Umbilical cord (tissue), 2 donors: Measurements from ENCODE around the gene NCF1. TPM values are rescaled to one million over a fixed set of nuclear protein-coding genes. Genes with fewer than 3 reads are reported as not detected.
"Not testable (repeated sequence)": the region's sequence is repeated elsewhere in the genome, so short reads cannot be mapped to it uniquely, and the experiment has no call there.

Source experiments
- DNase-seq: peaks from one replicate; pipeline ENCODE4 v3.0.0-alpha.2; 2015; ENCODE audit warnings: low spot score
- total RNA-seq: library from RNA; depleted of rRNA; stranded (reverse); fragments of >200 nt; gene quantifications from one replicate; pipeline ENCODE4 v1.2.3, GENCODE V29; 2014; ENCODE audit warnings: low replicate concordance; ENCODE audit not compliant: insufficient read depth

NCF1 gene
- not detected for total RNA-seq

DNA sequence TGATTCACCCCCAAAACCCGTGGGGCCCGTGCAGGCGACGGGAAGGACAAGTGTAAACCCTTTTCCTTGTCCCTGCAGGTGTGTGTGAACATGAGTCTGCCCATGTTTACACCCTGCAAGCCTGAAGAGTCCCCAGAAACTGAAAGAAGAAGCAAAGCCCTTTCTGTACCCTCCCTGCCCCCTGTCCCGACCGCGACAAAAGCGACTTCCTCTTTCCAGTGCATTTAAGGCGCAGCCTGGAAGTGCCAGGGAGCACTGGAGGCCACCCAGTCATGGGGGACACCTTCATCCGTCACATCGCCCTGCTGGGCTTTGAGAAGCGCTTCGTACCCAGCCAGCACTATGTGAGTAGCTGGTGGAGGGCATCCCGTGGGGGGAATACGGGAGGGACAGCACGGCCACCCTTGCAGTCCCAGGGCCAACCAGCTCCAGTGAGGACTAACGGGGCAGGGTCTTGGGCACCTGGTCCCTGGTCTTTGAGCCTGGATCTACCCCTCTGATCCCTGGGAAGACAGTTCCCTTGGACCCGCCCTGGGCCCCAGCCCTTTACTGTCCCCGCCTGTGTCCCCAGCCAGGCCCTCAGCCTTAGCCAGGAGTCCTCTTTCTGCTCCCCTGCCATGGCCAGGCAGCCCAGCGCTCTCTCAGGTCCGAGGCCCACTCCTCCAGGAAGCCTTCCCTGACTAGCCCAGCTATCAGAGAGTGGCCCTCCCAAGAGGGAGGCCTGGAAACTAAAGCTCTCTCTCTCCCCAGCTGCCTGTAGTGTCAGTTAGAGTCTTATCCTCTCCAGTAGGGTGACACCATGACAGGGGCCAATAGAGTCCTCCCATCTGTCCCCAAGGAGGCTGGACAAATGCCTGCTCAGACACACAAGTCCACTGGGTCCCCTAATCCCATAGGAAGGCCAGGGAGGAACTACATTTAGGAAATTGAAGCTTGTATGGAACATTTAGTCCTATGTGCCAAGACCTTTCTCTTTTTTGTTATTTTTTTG lies at the start of gene NCF1:
Gene NCF1 (plus strand): TSS at position 252 of the 991 bp plus-strand sequence. CDS start 21 bp downstream, at position 273.
- not testable (repeated sequence) for DNase-seq

DNA sequence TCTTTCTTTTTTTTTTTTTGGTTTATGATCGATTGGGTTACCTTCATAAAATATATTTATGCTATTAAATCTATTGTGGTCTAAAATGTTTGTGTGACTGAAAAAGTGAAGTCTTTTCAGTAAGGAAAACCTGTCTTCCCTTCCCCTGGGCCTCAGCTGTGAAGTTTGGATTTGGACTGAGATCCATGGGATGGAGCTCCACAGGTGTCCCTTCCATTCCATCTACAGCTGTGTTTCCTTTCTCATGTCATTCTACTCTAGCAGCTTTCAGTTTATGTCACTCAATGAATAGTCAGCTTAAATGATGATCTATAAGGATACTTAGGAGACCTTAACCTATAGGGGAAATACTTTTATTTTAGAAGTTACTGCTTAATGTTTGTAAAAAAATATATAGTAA lies 48.0 kb upstream of the NCF1 start:
- no peak for DNase-seq

DNA sequence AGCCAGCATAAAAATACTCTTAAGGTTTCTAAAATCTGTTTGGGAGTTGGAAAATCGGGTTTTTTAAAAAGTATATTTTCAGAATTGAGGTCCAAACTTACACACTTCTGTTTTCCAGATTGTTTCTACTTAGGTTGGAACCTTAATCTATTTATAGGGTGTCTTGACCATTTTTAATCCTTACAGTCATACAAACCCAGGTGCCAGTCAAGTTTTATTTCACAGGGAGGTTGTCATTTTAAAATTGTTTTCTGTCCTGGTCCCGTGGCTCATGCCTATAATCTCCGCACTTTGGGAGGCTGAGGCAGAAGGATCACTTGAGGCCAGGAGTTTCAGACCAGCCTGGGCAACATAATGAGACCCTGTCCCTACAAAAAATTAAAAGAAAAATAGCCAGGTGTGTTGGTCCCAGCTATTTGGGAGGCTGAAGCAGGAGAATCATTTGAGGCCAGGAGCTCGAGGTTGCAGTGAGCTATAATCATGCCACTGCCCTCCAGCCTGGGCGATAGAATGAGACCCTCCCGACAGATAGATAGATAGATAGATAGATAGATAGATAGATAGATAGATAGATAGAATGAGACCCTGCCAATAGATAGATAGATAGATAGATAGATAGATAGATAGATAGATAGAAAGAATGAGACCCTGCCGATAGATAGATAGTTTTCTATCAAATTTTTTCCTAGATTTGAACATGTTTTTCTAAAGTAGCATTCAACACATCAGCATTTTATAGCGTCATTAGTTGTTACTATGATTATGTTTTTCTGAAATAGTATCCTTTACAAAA lies 47.3 kb upstream of the NCF1 start:
- DNase-seq: no peak

DNA sequence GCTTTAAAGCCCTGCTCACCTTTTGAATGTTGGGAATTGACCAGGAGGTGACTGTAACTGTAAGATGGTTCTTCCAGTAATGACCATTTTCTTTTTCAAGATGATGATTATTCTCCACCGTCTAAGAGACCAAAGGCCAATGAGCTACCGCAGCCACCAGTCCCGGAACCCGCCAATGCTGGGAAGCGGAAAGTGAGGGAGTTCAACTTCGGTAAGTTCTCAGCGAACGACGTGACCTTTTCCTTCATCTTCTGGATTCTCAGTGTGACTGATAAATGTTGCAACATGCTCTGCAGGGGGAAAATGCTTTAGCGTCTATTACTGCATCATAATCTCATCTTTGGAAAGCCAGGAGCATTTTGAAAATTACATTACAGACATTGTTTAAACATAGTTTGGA lies 45.1 kb upstream of the NCF1 start:
- not testable (repeated sequence) for DNase-seq

DNA sequence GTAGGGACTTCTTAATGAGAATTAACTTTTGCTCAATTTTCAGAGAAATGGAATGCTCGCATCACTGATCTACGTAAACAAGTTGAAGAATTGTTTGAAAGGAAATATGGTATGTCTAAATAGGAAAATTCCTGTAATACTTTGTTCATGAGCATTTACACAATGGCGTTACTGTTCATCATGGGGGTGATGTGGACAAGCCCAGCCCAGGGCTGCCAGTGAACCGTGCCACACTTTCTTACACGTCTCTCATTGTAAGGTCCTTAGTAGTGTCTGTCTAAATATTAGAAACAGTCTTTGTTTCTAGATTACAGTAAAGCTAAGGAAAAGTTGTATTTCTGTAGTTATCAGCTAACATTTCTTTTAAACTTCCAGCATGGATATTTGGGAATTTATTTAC lies 43.6 kb upstream of the NCF1 start:
- not testable (repeated sequence) for DNase-seq

DNA sequence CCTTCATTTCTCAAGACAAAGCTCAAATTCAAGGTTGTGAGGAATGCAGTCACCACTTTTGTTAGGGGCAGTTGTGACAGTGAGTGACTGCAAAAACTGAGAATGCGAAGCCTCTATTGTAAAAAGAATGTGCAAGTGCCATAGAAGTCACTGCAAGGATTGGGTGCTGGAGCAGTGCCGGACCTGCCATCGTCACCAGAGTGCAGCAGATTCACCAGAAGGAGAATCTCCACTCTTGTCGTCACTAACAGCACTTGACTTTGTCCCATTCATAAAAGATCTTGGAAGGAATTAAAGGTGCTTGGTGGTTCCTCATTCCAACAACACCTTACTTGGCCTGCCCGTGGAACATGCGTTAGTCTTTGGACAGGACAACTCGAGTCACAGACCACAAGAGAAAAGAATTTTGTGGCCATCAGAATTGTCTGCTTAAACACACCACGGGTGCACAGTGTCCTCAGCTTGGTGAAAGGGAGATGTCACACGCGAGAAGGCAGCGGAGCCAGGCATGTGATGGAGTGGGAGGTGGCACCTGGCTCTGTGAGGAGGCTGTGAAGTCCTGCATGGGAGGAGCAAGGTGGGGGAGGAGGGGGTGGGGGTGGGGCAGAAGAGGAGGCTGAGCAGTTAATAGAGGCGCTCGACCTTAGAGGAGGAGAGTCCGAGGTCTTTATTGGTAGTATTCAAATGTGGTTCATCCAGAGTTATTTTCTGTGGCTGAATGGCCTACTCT lies 33.7 kb upstream of the NCF1 start:
- not testable (repeated sequence) for DNase-seq

DNA sequence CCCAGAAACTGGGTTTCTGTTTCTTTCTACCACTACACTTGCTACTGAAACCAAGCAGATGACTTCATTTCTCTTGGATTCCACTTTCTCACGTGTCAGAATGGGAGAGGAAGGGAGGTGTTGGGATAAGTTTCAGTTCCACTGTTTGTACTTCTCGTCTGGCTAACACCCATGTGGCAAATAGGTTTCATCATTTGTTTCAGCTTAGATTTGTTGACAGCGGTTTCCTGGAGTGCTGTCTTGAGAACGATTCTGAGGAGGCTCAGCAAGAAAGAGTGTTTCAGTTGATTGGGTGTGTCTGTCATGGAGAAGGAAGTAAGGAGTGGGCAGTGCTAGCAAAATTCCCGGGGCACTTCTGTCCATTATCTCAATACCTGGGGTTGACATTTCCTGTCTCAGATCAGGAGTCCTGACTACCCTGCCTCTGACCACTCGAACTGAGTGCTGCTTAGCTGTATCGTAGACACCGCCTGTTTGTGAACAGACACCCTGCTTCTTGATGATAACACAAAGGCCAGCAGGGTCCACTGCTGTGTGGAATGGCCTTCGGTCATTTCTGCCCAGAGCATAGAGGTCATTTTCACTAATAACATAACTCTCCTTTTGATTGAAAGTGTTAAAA lies 29.8 kb upstream of the NCF1 start:
- not testable (repeated sequence) for DNase-seq

DNA sequence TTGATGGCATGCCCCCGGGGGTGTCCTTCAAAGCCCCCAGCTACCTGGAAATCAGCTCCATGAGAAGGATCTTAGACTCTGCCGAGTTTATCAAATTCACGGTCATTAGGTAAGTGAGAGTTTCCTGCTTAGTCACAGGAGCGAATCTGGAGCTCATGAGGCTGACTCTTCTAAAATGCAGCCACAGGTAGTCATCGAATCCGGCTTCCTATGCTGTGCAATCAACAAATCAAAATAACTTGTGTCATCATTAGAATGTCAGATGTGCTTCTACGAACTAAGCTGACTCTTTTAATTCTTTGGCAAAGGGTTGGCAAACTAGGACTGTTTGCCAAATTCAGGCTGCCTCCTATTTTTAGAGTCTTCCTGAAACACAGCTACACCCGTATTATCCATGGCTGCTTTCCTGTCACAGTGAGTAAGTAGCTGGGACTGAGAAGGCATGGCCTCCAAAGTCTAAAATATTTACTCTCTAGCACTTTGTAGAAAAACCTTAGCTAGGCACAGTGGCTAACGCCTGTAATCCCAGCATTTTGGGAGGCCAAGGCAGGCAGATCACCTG lies 19.8 kb upstream of the NCF1 start:
- DNase-seq: not testable (repeated sequence)

DNA sequence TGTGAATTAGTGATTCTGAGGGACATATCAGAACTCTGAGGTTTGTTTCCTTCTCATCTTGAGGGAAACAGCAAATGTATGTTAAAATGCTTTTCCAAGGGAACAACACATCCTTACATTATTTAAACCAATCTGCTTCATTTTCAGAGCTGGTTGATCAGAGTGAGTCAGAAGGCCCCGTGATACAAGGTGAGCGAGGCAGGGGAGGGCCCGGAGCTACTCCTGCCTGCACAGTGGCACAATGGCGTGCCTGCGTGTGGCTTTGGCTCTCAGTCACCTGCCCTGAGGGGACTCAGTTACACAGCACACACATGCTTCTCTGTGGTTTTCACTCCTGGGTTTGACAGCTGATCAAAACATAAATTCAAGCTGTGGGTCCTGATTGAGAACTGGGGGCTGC lies 17.1 kb upstream of the NCF1 start:
- DNase-seq: not testable (repeated sequence)

DNA sequence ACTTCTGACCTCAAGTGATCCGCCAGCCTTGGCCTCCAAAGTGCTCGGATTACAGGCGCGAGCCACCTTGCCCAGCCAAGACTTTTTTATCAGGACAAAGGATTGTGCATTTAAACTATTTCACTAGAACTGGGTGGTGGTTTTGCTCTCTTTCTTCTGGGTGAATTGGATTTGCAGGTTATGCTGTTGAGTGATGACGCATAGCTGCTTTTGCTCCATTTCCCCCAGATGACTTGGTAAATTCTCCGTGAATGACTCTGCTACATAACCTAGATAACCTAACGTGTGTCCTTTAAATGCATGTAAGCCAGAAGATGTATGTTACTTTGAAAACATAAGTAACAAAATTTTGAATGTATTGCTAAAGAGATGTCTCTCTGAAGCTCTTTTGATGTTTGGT lies 15.5 kb upstream of the NCF1 start:
- not testable (repeated sequence) for DNase-seq

DNA sequence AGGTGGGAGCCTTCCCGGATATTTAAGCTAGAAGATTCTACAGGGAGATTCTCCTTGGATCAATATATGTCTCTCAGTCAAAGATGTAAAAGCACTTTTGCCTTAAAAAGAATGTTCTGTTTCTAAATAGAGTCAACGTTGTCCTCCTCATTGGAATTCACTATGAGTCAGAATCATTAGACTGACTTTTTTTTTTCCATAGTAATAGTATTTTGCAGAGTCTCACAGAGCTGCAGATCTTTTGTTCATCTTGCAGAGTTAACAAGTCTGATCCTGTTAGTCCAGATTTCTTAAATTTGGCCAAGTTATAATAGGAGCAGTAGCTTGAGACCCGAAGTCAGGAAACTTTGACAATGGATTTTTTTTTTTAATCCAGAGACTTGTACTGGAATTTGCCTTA lies 14.8 kb upstream of the NCF1 start:
- not testable (repeated sequence) for DNase-seq

DNA sequence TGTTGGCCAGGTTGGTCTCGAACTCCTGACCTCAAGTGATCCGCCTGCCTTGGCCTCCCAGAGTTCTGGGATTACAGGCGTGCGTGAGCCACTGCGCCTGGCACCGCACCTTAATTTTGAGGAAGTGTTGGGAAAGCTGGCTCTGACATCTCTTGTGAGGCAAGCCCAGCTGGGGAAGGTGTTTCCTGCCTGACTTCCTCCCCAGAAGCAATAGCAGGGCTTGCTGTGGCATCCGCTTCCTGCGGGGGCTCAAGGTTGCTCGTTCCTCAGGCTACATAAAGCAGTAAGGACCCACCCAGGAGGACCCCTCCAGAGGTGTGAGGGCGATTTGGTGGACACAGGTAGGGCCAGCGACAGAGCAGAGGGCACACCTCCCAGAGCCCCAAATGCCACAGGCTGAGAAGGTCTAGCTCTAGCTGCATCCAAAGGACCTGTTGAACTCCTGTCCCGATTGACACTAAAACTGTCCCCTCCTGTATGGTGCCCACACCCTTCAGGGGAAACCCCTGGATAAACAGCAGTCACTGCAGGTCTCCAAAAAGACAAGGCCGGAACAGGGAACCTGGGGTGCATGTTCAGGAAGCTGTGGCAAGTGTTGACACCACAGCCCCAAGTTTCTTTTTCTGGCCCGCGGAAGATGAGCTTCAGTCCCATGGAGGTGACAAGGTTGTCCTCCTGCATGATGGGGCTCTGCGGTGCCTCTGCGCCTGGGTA lies 8.4 kb upstream of the NCF1 start:
- not testable (repeated sequence) for DNase-seq

DNA sequence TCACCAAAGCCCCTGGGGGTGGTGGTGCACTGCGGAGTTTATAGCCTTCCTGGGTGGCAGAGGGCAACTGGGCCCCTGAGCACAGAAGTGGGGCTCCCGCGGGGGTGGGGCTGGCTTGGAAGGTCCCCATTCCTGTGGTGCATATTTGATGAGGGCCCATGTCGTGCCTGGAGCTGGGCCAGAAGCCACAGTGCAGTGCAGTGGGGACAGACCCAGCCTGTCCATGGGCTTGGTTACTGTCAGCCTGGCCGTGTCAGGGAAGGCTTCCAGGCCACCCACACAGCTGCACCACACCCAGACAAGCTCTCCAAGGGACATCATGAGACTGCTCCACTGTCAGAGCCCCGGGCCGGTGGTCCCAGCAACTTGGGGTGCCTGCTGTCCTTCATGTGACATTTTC lies 7.3 kb upstream of the NCF1 start:
- DNase-seq: not testable (repeated sequence)

DNA sequence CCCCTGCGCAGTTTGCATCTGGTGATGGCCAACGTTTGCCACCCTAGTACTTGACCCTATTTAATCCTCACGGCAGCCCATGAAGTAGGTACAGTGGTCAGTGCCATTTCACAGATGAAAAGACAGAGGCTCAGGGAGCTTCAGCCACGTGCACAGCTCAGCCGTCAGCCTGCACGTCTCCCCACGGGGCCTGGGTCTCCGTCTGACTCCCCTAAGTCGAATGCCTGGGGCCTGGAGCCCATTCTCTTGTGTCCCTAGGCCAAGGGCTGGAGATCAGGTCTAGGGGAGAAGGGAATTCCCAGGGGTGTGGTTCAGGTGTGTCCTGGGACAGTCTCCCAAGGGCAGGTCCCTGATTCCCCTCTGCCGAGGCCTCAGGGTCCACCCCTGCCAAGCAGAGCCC lies 6.8 kb upstream of the NCF1 start:
- DNase-seq: not testable (repeated sequence)

DNA sequence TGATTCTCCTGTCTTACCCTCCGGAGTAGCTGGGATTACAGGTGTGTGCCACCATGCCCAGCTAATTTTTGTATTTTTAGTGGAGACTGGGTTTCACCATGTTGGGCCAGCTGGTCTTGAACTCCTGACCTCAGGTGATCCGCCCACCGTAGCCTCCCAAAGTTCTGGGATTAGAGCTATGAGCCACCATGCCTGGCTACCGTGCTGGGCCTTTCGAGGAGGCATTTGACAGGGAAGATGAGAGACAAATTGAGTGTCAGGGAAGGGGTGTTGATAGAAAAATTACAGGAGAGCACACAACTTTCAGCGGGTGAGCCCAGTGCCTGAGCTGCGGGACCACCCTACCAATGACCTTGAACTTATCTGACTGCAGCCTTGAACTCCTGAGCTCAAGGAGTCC lies 3.7 kb upstream of the NCF1 start:
- not testable (repeated sequence) for DNase-seq

DNA sequence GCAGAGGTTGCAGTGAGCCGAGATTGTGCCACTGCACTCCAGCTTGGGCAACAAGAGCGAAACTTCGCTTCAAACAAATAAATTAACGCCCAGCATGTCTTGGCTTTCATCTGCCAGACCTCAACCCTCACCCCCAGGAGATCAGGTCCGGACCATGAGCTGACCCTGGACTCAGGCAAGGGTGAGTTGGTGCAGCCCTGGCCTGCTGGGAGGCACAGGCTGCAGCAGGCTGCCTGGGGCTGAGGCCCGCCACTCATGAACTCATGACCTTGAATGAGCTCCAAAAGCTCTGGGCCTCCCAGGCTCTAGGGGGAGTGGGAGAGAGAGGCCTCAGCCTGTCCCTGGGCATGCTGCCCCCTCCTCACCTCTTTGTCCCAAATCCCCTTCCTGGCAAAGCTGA lies 1.7 kb upstream of the NCF1 start:
- DNase-seq: not testable (repeated sequence)

DNA sequence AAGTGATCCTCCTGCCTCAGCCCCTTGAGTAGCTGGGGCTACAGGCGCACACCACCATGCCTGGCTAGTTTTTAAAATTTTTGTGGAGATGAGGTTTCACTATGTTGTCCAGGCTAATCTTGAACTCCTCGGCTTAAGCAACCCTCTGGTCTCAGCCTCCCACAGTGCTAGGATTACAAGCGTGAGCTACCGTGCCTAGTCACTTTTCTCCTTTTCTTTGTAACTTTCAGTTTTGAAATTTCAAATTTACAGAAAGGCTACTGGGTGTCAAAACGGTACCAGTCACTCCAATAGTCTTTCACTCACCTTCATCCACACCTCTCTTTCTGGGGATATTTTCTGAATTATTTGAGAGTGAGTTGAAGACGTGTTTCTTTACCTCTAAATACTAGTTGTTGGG lies 1.3 kb downstream of the NCF1 start:
- not testable (repeated sequence) for DNase-seq

DNA sequence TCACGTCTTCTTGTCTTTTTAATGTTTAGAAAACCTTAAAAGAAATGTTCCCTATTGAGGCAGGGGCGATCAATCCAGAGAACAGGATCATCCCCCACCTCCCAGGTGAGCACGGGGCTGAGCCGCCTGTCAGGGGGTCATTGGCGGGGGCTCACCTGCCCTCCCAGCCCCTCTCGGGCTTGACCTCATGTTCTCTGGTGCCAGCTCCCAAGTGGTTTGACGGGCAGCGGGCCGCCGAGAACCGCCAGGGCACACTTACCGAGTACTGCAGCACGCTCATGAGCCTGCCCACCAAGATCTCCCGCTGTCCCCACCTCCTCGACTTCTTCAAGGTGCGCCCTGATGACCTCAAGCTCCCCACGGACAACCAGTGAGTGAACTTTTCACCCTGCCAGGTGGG lies 5.2 kb downstream of the NCF1 start:
- DNase-seq: not testable (repeated sequence)

DNA sequence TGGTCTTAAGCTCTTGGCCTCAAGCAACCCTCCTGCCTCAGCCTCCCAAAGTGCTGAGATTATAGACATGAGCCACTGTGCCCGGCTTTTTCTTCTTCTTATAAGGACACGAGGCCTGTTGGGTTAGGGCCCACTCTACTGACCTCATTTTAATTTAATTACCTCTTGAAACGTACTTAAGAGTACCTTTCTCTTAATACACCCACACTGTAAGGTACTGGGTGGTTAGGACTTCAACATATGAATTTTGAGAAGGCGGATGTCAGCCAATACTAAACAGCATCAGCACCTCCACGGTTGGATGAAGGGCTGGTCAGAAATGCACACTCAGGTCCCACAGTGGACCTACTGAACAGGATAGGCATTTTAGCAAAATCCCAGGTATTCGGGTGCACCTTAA lies 7.9 kb downstream of the NCF1 start:
- not testable (repeated sequence) for DNase-seq

DNA sequence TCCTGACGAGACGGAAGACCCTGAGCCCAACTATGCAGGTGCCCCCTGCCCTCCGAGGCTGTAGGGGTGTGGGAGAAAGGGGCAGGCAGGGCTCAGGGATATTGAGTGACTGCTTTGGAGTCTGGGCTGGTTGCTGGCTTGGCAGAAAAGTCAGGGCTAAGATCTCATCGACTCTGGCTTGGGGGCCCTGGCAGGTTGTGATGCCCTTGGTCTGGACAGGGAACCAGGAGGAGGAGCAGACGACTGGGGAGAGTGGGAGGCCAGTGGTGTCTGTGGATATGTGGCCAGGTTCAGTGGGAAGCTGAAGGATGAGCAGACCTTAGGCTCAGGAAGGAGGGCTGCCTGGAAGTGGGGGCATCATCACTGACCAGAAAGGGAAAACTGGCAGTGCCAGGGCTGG lies 9.8 kb downstream of the NCF1 start:
- DNase-seq: not testable (repeated sequence)
